ENCODE data around the gene DMD. TPM values are rescaled to one million over a fixed set of nuclear protein-coding genes. Genes with fewer than 3 reads are reported as not detected.
A peak's percentile ranks its signal among the peaks of the same experiment; 100 is the strongest.
"Not testable (repeated sequence)": the region's sequence is repeated elsewhere in the genome, so short reads cannot be mapped to it uniquely, and the experiment has no call there.

Gene DMD
- polyA plus RNA-seq, 2 of the 4 experiments (the other 2 are of a cell fraction): 0.03 TPM; not detected in 1

DNA sequence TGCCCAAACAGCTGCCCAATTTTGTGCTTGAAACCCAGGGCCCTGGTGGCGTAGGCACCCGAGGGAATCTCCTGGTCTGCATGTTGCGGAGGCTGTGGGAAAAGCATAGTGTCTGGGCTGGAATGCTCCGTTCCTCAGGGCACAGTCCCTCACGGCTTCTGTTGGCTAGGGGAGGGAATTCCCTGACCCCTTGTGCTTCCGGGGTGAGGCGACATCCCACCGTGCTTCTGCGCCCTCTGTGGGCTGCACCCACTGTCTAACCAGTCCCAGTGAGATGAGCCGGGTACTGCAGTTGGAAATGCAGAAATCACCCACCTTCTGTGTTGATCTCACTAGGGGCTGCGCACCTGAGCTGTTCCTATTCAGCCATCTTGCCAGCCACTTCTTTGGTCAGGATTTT is 1740.1 kb downstream of the DMD start (continued):
- no peak for TF ChIP-seq FOXS1 (CRISPR knock-in tag; IDR thresholded peaks at IDR 0.05)

DNA sequence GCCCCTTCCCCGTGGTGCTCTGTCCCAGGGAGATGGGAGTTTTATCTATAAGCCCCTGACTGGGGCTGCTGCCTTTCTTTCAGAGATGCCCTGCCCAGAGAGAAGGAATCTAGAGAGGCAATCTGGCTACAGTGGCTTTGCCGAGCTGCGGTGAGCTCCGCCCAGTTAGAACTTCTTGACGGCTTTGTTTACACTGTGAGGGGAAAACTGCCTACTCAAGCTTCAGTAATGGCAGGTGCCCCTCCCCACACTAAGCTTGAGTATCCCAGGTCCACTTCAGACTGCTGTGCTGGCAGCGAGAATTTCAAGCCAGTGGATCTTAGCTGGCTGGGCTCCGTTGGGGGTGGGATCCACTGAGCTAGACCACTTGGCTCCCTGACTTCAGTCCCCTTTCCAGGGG is 1740.6 kb downstream of the DMD start:
- POLR2A ChIA-PET; CTCF ChIA-PET; H3K27ac ChIP-seq; H3K4me2 ChIP-seq; DNase-seq (ENCODE audit: low read depth in 1 of 2, low spot score in 1 of 2); FAIRE-seq; H3K9me3 ChIP-seq; H3K4me3 ChIP-seq; H3K4me1 ChIP-seq; ATAC-seq: not testable (repeated sequence)
- no CpG with 5 or more reads among the region's 7 CpGs for WGBS (ENCODE audit: missing lambda C conversion rate)

GRCh38 chrX:31464306-31464915 is 1746.9 kb downstream of the DMD start:
- ChIA-PET POLR2A (no interaction called here), CTCF (no interaction called here)
- DNase-seq (ENCODE audit: low read depth in 1 of 2, low spot score in 1 of 2): no peak
- no peak overlapping the region for H3K4me2 ChIP-seq
- no peak for ATAC-seq
- TF ChIP-seq ZC3H11A (IDR thresholded peaks at IDR 0.05): no peak
- TF ChIP-seq ZSCAN20 (CRISPR knock-in tag; IDR thresholded peaks at IDR 0.05): no peak
- TF ChIP-seq, protein P1, sequence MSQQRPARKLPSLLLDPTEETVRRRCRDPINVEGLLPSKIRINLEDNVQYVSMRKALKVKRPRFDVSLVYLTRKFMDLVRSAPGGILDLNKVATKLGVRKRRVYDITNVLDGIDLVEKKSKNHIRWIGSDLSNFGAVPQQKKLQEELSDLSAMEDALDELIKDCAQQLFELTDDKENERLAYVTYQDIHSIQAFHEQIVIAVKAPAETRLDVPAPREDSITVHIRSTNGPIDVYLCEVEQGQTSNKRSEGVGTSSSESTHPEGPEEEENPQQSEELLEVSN (IDR thresholded peaks at IDR 0.05; ENCODE audit: borderline replicate concordance, low read depth): no peak
- no peak for TF ChIP-seq KDM5A (IDR thresholded peaks at IDR 0.05)
- no peak for TF ChIP-seq ESRRA (IDR thresholded peaks at IDR 0.05; ENCODE audit: borderline replicate concordance, low read length)
- TF ChIP-seq, protein P2, sequence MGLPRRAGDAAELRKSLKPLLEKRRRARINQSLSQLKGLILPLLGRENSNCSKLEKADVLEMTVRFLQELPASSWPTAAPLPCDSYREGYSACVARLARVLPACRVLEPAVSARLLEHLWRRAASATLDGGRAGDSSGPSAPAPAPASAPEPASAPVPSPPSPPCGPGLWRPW (IDR thresholded peaks at IDR 0.05): no peak
- no peak for TF ChIP-seq TFCP2L1 (CRISPR knock-in tag; IDR thresholded peaks at IDR 0.05)
- TF ChIP-seq ATOH8 (CRISPR knock-in tag; IDR thresholded peaks at IDR 0.05; ENCODE audit: low read depth): no peak
- TF ChIP-seq, protein P3, sequence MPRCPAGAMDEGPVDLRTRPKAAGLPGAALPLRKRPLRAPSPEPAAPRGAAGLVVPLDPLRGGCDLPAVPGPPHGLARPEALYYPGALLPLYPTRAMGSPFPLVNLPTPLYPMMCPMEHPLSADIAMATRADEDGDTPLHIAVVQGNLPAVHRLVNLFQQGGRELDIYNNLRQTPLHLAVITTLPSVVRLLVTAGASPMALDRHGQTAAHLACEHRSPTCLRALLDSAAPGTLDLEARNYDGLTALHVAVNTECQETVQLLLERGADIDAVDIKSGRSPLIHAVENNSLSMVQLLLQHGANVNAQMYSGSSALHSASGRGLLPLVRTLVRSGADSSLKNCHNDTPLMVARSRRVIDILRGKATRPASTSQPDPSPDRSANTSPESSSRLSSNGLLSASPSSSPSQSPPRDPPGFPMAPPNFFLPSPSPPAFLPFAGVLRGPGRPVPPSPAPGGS (IDR thresholded peaks at IDR 0.05): no peak
- no peak overlapping the region for H3K4me3 ChIP-seq
- H3K4me1 ChIP-seq: no peaks in the 10 kb centered on the region
- WGBS (ENCODE audit: missing lambda C conversion rate): 5% methylated on average over 4 of the region's 4 CpGs
- no peak overlapping the region for H3K27ac ChIP-seq
- no peaks in the 10 kb centered on the region for H3K9me3 ChIP-seq
- FAIRE-seq: no peak

GRCh38 chrX:31461266-31461665 is 1750.1 kb downstream of the DMD start:
- FAIRE-seq (peak; percentile 36), ATAC-seq (no peak), DNase-seq (ENCODE audit: low read depth in 1 of 2, low spot score in 1 of 2) (no peak)
- H3K4me1 ChIP-seq: no peaks in the 10 kb centered on the region
- no peak overlapping the region for H3K4me2 ChIP-seq
- TF ChIP-seq CEBPB (IDR thresholded peaks at IDR 0.05) (no peak), CHD4 (IDR thresholded peaks at IDR 0.05; ENCODE audit: borderline replicate concordance) (no peak), ZNF302 (CRISPR knock-in tag; IDR thresholded peaks at IDR 0.05) (no peak), ESRRA (IDR thresholded peaks at IDR 0.05; ENCODE audit: borderline replicate concordance, low read length) (no peak), POLR2AphosphoS2 (conservative IDR thresholded peaks at IDR 0.05; ENCODE audit: low read length) (no peak), CHD2 (IDR thresholded peaks at IDR 0.05; ENCODE audit: low read length, partially characterized antibody) (no peak), MAFK (IDR thresholded peaks at IDR 0.05; ENCODE audit: partially characterized antibody) (no peak), NPAS2 (CRISPR knock-in tag; IDR thresholded peaks at IDR 0.05; ENCODE audit: borderline replicate concordance) (no peak), HOXB13 (CRISPR knock-in tag; IDR thresholded peaks at IDR 0.05; ENCODE audit: low read depth) (no peak), KDM1A (IDR thresholded peaks at IDR 0.05; ENCODE audit: low read depth) (no peak), HMGXB4 (CRISPR knock-in tag; IDR thresholded peaks at IDR 0.05; ENCODE audit: borderline replicate concordance) (no peak), RARB (CRISPR knock-in tag; IDR thresholded peaks at IDR 0.05) (no peak), FOSL2 (IDR thresholded peaks at IDR 0.05) (no peak), FOSL2 (CRISPR knock-in tag; IDR thresholded peaks at IDR 0.05) (no peak)
- TF ChIP-seq, protein P1 (IDR thresholded peaks at IDR 0.05; ENCODE audit: borderline replicate concordance, low read depth): no peak
- TF ChIP-seq, protein P2 (IDR thresholded peaks at IDR 0.05): no peak
- TF ChIP-seq, protein P4, sequence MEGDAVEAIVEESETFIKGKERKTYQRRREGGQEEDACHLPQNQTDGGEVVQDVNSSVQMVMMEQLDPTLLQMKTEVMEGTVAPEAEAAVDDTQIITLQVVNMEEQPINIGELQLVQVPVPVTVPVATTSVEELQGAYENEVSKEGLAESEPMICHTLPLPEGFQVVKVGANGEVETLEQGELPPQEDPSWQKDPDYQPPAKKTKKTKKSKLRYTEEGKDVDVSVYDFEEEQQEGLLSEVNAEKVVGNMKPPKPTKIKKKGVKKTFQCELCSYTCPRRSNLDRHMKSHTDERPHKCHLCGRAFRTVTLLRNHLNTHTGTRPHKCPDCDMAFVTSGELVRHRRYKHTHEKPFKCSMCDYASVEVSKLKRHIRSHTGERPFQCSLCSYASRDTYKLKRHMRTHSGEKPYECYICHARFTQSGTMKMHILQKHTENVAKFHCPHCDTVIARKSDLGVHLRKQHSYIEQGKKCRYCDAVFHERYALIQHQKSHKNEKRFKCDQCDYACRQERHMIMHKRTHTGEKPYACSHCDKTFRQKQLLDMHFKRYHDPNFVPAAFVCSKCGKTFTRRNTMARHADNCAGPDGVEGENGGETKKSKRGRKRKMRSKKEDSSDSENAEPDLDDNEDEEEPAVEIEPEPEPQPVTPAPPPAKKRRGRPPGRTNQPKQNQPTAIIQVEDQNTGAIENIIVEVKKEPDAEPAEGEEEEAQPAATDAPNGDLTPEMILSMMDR (IDR thresholded peaks at IDR 0.05): no peak
- ChIA-PET POLR2A (no interaction called here), CTCF (no interaction called here)
- no peaks in the 10 kb centered on the region for H3K9me3 ChIP-seq
- H3K4me3 ChIP-seq: no peak overlapping the region
- H3K27ac ChIP-seq: no peak overlapping the region

Measured in A549 (cell line).